CD4-positive, CD25-positive, alpha-beta regulatory T cell (primary cell): Measurements from ENCODE around the gene RAB20. TPM values are rescaled to one million over a fixed set of nuclear protein-coding genes. Genes with fewer than 3 reads are reported as not detected.

Experiments used
- ATAC-seq, 2 donors: fragments of 150-1000 bp; cut with Tn5 transposase; one replicate each; pipeline ENCODE4 v1.10.0; 2021; ENCODE audit warnings: low read depth in 2 of 2, moderate number of reproducible peaks in 2 of 2, moderate library complexity in 1 of 2
- DNase-seq, 3 donors: peaks; one replicate each; pipeline versions ENCODE4 v3.0.0 to v3.0.0-alpha.2; 2012 to 2022; ENCODE audit warnings: mixed read lengths in 1 of 3
- H3K27ac ChIP-seq: one replicate; pipeline ENCODE4 v1.7.0; 2013; ENCODE audit warnings: mild to moderate bottlenecking, low read length; ENCODE audit not compliant: insufficient read depth, poor library complexity, severe bottlenecking
- H3K27me3 ChIP-seq: one replicate; pipeline ENCODE4 v1.7.0; 2013; ENCODE audit warnings: low read length; ENCODE audit not compliant: control insufficient read depth, insufficient read depth
- H3K36me3 ChIP-seq: one replicate; pipeline ENCODE4 v1.7.0; 2013; ENCODE audit warnings: mild to moderate bottlenecking, low read length, moderate library complexity; ENCODE audit not compliant: control insufficient read depth, insufficient read depth
- H3K4me1 ChIP-seq: 2 replicates; pipeline ENCODE4 v1.7.0; 2013; ENCODE audit warnings: mild to moderate bottlenecking, low read length; ENCODE audit not compliant: insufficient read depth, control insufficient read depth, poor library complexity, severe bottlenecking
- H3K4me3 ChIP-seq: one replicate; pipeline ENCODE4 v1.7.0; 2013; ENCODE audit warnings: low read depth, mild to moderate bottlenecking, low read length, moderate library complexity
- H3K9me3 ChIP-seq, 2 experiments: 1 replicate in 1 of 2; 2 replicates in 1 of 2; pipeline ENCODE4 v1.7.0; 2013; ENCODE audit warnings: low read length in 2 of 2, mild to moderate bottlenecking in 1 of 2, moderate library complexity in 1 of 2; ENCODE audit not compliant: control insufficient read depth in 2 of 2
- H3K27ac Mint-ChIP-seq, 3 donors: one replicate each; pipeline ENCODE4 v1.8.0; 2020 to 2022; ENCODE audit warnings: mild to moderate bottlenecking in 3 of 3, mixed read lengths in 3 of 3, moderate library complexity in 2 of 3
- H3K27me3 Mint-ChIP-seq: one replicate; pipeline ENCODE4 v1.8.0; 2022; ENCODE audit warnings: mild to moderate bottlenecking, mixed read lengths
- H3K36me3 Mint-ChIP-seq: one replicate; pipeline ENCODE4 v1.8.0; 2020; ENCODE audit warnings: mixed read lengths
- H3K4me1 Mint-ChIP-seq, 4 donors: one replicate each; pipeline ENCODE4 v1.8.0; 2020 to 2022; ENCODE audit warnings: mixed read lengths in 4 of 4, mild to moderate bottlenecking in 1 of 4
- H3K4me3 Mint-ChIP-seq, 4 donors: one replicate each; pipeline ENCODE4 v1.8.0; 2020 to 2022; ENCODE audit warnings: mild to moderate bottlenecking in 4 of 4, mixed read lengths in 4 of 4, moderate library complexity in 3 of 4
- H3K9me3 Mint-ChIP-seq, 7 donors: one replicate each; pipeline ENCODE4 v1.8.0; 2020 to 2022; ENCODE audit warnings: mixed read lengths in 7 of 7, mild to moderate bottlenecking in 3 of 7, moderate library complexity in 2 of 7
- polyA plus RNA-seq, 4 donors: library from polyadenylated mRNA; unstranded; fragments of 300-500 nt; fragmentation: Illumina TruSeq; gene quantifications; one replicate each; pipeline ENCODE4 v1.2.3, GENCODE V29; 2021
- total RNA-seq: library from RNA; stranded (reverse); gene quantifications from one replicate; pipeline ENCODE4 v1.2.3, GENCODE V29; 2022

The RAB20 gene
- total and polyA plus RNA-seq, 5 donors from 2014 or later = 1.2 to 4.7 (median 2.4) TPM; not detected in 1

GRCh38 chr13:110475117-110475516 is 86.4 kb downstream of the RAB20 start:
- H3K4me3 ChIP-seq = no peak overlapping the region
- H3K4me3 Mint-ChIP-seq = no peak overlapping the region
- no peaks in the 10 kb centered on the region for H3K9me3 ChIP-seq
- no peaks in the 10 kb centered on the region for H3K4me1 ChIP-seq
- no peak overlapping the region for H3K27ac ChIP-seq
- H3K36me3 ChIP-seq = no peaks in the 10 kb centered on the region
- H3K27me3 ChIP-seq = no peaks in the 10 kb centered on the region
- no peaks in the 10 kb centered on the region for H3K9me3 Mint-ChIP-seq
- ATAC-seq (no peak), DNase-seq (no peak)
- H3K36me3 Mint-ChIP-seq = no peaks in the 10 kb centered on the region
- no peak overlapping the region for H3K27ac Mint-ChIP-seq
- peaks cover 15% of the 10 kb centered on the region for H3K27me3 Mint-ChIP-seq
- H3K4me1 Mint-ChIP-seq = no peaks in the 10 kb centered on the region

- Histone ChIP-seq H3K4me3 (no peak overlapping the region), H3K36me3 (no peaks in the 10 kb centered on the region), H3K27ac (no peak overlapping the region), H3K9me3 (no peaks in the 10 kb centered on the region), H3K4me1 (no peaks in the 10 kb centered on the region), H3K27me3 (no peaks in the 10 kb centered on the region)
- Mint-ChIP-seq H3K36me3 (no peaks in the 10 kb centered on the region), H3K9me3 (no peaks in the 10 kb centered on the region), H3K4me1 (no peaks in the 10 kb centered on the region), H3K4me3 (no peak overlapping the region), H3K27ac (no peak overlapping the region), H3K27me3 (peaks cover 15% of the 10 kb centered on the region)
- DNase-seq (no peak), ATAC-seq (no peak)
Observed at GRCh38 chr13:110474713-110475112, 86.8 kb downstream of the RAB20 start.

Other genes starting within 250 kb of the RAB20 start
- 20.8 TPM for gene NAXD, start 53.8 kb upstream of the RAB20 start, total RNA-seq
- gene NAXD, start 53.8 kb upstream of the RAB20 start, polyA plus RNA-seq = 10 to 100 TPM; 21.1 to 28.2 (median 24.8) TPM
- gene CARS2, start 144.4 kb upstream of the RAB20 start, total RNA-seq = 71.4 TPM
- gene CARS2, start 144.4 kb upstream of the RAB20 start, polyA plus RNA-seq = 10 to 100 TPM; 23.1 to 39.9 (median 34.2) TPM
- gene ING1, start 152.0 kb upstream of the RAB20 start, total RNA-seq = 16.8 TPM
- gene ING1, start 152.0 kb upstream of the RAB20 start, polyA plus RNA-seq = 10 to 100 TPM; 13.1 to 16.4 (median 14.8) TPM